DMS79 treated with DMSO at 0.1 percent for 48 hours (cell line): ENCODE results near the gene MTHFD2.
A peak's percentile ranks its signal among the peaks of the same experiment; 100 is the strongest.
"Not testable (repeated sequence)": the region's sequence is repeated elsewhere in the genome, so short reads cannot be mapped to it uniquely, and the experiment has no call there.

Experiments
- DNase-seq: peaks from one replicate; lab custom pipeline; 2025; lab: John Stamatoyannopoulos, UW

MTHFD2 gene

GRCh38 chr2:74229865-74230264, 31.4 kb downstream of the MTHFD2 start:
- DNase-seq, result not testable (repeated sequence)

GRCh38 chr2:74232426-74232825, 34.0 kb downstream of the MTHFD2 start:
- DNase-seq, result no peak

GRCh38 chr2:74233648-74234047, 35.2 kb downstream of the MTHFD2 start:
- DNase-seq, result no peak

GRCh38 chr2:74235041-74235440, 36.6 kb downstream of the MTHFD2 start:
- no peak for DNase-seq

GRCh38 chr2:74238879-74239278, 40.5 kb downstream of the MTHFD2 start:
- no peak for DNase-seq

GRCh38 chr2:74239346-74239745, 40.9 kb downstream of the MTHFD2 start:
- no peak for DNase-seq

GRCh38 chr2:74242354-74243071, 44.1 kb downstream of the MTHFD2 start:
- no peak for DNase-seq

GRCh38 chr2:74244286-74244685, 45.9 kb downstream of the MTHFD2 start:
- DNase-seq, result no peak

- DNase-seq, result no peak
Observed at GRCh38 chr2:74246496-74247195, 48.2 kb downstream of the MTHFD2 start.

- DNase-seq, result no peak
Observed at GRCh38 chr2:74249406-74250122, 51.1 kb downstream of the MTHFD2 start.

GRCh38 chr2:74250189-74250631, 51.8 kb downstream of the MTHFD2 start:
- DNase-seq, result peak; percentile 60

- DNase-seq, result no peak
Observed at GRCh38 chr2:74252036-74252435, 53.6 kb downstream of the MTHFD2 start.

- no peak for DNase-seq
Observed at GRCh38 chr2:74252862-74253261, 54.4 kb downstream of the MTHFD2 start.

- DNase-seq, result no peak
Observed at GRCh38 chr2:74253306-74253970, 55.0 kb downstream of the MTHFD2 start.

GRCh38 chr2:74253971-74254310, 55.5 kb downstream of the MTHFD2 start:
- no peak for DNase-seq

GRCh38 chr2:74255660-74256213, 57.3 kb downstream of the MTHFD2 start:
- DNase-seq, result no peak

GRCh38 chr2:74259191-74259590, 60.8 kb downstream of the MTHFD2 start:
- no peak for DNase-seq

- no peak for DNase-seq
Observed at GRCh38 chr2:74259733-74260132, 61.3 kb downstream of the MTHFD2 start.

- DNase-seq, result no peak
Observed at GRCh38 chr2:74260495-74260894, 62.1 kb downstream of the MTHFD2 start.

- no peak for DNase-seq
Observed at GRCh38 chr2:74261204-74261864, 62.9 kb downstream of the MTHFD2 start.

GRCh38 chr2:74262681-74263080, 64.3 kb downstream of the MTHFD2 start:
- DNase-seq, result no peak

GRCh38 chr2:74264281-74264680, 65.9 kb downstream of the MTHFD2 start:
- DNase-seq, result no peak
